ENCODE results near the gene CIAPIN1.
"Not testable (repeated sequence)": the region's sequence is repeated elsewhere in the genome, so short reads cannot be mapped to it uniquely, and the experiment has no call there.

Gene CIAPIN1

DNA sequence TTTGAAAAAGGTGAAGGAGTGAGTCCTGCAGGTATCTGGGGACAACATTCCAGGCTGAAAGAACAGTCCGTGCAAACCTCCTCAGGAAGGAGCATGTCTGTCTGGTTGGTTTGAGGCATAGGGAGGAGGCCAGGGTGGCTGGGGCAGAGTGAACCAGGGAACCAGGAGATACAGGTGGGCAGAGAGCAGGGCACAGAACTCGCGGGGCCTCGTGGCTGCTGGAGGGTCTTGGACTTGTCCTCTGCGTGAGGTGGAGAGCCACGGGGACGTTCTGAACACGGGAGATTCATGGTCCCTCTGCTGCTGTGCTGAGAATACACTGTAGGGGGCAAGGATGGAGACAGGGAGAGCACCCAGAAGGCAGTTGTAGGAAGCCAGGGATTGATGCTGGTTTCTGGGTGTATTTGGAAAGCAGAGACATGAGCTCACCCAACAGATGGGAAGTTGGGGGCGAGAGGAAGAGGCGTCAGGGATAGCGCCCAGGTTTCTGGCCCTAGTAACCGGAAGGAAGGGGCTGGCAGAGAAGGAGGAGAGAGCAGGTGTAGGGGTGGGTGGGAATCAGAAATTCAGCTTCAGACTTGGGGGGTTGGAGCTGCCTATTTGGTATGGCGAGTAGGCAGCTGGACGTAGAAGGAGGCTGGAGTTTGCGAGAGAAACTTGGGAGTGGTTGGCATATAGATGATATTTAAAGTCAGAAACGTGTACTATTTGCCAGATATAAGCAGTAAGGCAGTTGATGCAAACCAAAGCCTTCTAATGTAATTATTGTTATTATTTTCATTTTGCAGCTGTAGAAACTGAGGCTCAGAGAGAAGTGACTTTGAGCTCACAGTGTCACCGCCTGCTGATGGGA, 43.0 kb downstream of the CIAPIN1 start, which contains the start of gene CCL17:
CCL17 (plus strand) TSS at position 803 of the 853 bp plus-strand sequence. CDS start 9,166 bp downstream, outside the sequence.
- DNase-seq = no peak

DNA sequence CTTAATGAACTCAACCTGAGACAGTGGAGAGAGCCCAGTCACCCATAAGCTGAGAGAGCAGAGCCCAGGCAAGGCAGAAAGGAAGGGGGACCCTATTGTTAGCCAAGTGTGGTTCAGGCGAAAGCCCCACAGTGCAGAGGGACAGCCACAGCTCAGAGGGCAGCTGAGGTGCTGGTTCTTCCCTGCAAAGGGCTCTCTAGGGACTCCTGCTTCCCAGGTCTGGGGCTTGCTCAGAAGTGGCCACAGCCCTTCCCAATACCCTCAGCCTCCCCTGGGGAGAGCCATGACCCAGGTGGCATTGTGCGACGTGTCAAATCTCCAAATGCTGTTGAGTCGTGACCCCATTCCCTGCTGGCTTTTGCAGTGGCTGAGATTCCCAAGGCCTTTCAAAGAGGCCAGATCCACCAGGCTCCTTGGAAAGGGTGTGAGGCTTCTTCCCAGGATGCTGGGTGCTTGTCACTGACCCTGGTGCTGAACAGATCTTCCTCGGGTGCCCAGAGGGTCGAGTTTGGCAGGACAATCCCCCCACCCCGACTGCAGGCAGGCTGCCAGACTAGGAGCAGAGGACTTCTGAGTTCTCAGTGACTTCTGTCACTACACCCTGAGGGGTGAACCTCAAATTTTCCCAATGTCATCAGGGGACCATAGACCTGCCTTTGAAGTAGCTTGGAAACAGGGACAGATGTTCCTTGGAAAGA, 45.1 kb downstream of the CIAPIN1 start:
- no peak for DNase-seq

DNA sequence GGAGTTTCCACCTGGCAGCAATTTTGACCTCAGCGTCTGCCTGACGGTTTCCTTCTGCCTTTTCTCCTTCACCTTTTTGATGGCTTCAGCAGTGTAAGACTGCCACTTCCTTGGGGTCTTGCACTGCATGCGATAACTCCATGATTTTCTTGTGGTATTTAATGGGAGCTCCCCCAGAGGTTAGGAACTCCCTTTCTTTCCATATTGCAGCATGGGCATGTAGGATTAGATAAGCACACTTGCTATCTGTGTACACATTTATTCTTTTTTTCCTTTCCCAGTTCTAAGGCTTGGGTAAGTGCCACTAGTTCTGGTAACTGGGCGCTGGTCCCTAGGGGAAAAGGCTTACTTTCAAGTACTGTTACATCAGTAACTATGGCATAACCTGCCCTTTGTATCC, 49.7 kb downstream of the CIAPIN1 start:
- DNase-seq = not testable (repeated sequence)

DNA sequence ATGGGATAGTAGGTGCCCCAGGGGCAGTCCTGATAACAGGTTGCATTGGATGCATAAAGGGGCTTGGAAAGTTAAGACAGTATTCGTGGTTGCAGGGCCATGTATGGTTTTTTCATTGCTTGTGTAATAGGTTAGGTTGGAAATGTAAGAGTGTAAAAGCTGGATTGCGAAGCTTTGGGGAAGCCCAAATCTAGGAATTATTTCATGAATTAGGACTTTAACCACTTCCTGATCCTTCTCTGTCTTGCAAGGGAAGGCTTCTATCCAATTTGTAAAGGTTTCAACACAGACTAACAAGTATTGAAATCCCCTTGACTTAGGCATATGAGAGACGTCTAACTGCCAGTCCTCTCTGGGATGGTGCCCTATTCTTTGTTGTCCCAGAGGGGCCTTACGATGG, 50.4 kb downstream of the CIAPIN1 start:
- DNase-seq = no peak

DNA sequence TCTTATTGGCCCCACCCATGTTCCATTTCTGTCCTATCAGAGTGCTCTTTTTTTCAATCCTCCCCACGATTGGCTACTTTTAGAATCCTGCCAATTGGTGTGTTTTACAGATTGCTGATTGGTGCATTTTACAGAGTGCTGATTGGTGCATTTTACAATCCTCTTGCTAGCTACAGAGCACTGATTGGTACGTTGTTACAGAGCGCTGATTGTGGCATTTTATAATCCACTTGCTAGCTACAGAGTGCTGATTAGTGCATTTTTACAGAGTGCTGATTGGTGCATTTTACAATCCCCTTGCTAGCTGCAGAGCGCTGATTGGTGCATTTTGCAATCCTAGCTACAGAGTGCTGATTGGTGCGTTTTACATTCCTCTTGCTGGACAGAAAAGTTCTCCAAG, 52.2 kb downstream of the CIAPIN1 start:
- no peak for DNase-seq

DNA sequence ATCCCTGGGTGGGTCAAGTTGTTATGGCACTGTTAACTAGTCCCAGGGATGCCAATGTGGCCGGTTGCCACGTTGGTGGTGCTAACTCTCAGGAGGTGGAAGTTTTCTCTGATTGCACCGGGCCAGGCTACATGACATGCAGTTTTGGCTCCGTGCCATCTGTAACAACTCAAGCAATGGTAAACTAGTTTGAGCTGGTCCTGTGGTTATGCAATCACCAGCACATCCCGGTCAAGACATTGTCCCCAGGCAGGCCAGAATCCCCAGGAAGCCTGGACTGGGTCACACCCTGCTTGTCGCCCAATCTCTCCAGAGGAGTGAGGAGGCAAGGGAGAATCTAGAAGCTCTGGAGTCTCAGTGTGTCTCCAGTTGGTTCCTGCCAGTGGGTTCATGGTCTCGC, 52.7 kb downstream of the CIAPIN1 start:
- DNase-seq = peak; percentile 42

DNA sequence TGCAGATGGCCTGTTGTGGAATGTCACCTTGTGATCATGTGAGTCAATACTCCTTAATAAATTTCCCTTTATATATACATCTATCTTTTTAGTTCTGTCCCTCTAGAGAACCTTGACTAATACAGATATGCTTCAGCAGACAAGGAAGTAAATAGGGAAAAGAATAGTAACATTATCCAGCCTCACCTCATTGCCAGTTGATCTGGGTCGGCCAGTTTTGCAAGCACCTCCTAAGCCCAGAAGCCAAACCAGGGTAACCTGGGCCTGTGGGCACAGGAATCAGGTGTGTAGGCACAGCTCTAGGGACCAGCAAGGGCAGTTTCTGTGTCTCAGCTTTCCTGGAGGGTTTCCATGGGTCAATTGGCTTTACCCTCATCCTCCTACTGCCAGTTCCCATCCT, 54.5 kb downstream of the CIAPIN1 start:
- DNase-seq = peak; percentile 58

DNA sequence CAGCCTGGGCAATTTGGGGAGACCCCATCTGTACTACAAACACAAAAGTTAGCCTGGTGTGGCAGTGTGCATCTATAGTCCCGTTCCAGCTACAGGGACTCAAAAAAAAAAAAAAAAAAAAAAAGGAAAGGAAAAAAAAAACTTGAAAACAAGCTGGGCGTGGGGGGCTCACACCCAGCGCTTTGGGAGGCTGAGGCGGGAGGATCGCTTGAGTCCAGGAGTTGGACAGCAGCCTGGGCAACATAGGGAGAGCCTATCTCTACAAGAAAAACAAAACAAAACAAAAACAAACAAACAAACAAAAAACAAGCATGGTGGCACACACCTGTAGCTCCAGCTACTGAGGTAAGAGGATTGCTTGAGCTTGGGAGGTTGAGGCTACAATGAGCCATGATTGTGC, 55.5 kb downstream of the CIAPIN1 start:
- no peak for DNase-seq

DNA sequence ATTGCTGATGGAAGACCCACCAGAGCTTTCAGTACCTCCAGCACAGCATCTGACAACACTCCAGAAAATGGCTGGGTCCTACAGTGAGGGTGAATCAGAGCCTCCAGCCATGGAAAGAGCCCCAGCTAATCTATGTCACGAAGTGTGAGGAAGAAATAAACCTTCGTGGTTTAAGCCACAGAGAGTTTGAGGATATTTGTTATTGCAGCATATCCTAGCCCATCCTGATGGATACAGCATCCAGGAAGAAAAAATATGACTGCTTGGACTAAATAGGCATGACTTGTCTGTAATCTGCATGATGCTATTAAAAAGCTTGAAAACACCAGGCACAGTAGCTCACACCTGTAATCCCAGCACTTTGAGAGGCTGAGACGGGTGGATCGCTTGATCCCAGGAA, 55.9 kb downstream of the CIAPIN1 start:
- DNase-seq = no peak

DNA sequence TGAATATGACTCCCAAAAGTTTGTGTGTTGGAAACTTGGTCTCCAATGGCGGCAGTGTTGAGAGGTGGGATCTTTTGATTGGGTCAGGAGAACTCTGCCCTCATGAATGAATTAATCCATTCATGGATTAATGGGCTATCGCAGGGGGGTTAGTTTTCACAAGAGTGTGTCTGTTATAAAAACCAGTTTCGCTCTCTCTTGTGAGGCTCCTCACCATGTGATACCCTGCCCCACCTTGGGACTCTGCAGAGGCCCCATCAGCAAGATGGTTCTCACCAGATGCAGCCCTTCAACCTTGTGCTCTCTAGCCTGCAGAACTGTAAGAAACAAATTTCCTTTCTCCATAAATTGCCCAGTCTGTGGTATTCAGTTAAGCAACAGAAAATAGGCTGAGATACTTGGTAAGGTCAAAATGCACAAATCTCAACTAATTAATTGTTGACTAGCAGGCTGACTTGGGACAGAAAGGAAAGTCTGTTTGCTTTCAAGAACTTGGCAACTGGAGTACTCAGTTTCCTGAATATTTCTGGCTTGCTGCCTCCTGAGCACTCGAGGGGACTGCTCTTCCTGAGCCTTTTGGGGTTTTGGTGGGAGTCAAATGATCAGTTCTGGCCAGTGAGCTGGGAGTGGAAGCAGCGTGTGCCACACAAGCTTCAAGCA, 56.4 kb downstream of the CIAPIN1 start:
- no peak for DNase-seq

DNA sequence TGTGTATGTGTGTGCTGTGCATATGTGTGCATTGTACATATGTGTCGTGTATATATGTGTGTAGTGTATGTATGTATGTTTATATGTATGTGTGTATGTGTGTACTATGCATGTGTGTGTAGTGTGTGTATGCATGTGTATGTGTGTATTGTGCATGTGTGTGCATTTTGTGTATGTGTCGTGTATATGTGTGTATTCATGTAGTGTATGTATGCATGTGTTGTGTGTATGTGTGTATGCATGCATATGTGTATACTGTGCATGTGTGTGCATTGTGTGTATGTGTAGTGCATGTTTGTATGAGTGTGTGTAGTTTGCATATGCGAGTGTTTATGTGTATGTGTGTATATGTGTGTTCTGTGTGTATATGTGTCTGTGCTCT, 58.1 kb downstream of the CIAPIN1 start:
- no peak for DNase-seq

DNA sequence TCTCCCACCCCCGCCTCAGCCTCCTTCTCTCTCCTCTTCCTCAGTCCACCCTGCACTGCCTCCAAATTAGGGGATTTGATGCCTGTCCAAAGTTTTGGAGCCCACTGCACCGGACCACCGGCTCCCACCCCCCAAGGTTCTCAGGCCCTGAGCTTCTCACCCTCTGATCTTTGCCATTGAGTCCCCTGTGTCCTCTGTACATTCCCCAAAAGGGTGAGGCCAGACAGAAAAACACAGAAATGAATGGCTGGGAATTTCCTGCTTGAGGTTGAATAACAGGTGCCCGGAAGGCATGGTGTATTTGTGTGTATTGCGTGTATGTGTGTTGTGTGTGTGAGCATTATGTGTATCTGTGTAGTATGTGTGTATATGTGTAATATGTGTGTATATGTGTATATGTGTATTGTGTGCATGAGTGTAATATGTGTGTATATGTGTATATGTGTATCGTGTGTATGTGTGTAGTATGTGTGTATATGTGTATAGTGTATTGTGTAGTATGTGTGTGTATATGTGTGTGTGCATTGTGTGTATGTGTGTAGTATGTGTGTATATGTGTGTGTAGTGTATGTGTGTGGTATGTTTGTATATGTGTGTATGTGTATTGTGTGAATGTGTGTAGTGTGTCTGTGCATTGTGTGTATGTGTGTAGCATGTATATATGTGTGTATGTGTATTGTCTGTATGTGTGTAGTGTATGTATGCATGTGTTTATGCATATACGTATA, 58.7 kb downstream of the CIAPIN1 start:
- DNase-seq = no peak

DNA sequence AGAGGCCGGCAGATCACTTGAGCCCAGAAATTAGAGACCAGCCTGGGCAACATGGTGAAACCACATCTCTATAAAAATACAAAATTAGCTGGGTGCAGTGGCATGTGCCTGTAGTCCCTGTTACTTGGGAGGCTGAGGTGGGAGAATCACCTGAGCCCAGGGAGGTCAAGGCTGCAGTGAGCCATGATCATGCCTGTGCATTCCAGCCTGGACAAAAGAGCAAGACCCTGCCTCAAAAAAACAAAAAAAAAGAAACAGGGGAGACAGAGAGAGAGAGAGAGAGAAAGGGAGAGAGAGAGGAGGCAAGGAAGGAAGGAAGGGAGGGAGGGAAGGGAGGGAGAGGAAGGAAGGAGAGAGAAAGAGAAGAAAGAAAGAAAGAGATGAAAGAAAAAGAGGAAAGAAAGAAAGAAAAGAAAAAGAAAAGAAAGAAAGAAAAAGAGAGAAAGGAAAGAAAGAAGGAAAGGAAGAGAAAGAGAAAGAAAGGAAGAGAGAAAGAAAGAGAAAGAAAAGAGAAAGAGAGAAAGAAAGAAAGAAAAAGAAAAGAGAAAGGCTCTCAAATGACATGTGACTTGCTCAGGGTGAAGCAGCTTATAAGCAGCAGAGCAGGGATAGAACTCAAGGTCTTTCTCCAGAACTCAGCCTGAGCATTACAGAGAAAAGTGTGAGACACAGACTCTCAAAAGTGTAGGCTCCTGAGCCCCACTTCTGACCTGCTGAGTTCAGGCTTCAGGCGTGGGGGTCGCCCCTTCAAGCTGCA, 59.4 kb downstream of the CIAPIN1 start:
- DNase-seq = no peak

DNA sequence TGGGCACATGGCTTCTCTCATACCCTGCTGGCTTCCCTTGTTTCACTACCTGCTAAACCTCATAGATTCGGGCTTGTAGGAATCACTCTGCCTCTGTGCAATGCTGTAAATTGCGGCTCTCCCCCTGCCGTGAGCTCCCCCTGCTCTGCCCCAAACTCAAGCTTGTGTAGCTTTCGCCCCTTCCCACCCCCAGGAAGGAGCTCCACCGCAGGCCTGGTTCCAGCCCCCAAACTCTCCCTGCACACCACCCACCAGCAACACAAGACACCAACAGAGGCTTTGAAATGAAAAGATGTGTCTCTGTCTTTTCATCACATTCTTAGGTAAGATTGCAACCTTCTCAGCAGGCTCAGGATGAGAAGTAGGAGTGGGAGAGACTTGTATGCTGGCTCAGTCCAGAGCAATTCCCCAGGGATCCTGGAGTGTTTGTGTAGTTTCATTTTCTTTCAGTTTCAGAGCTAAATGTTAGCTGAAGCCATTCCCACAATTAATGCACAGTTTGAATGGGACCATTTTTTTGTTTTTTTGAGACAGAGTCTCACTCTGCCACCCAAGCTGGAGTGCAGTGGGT, 60.7 kb downstream of the CIAPIN1 start:
- no peak for DNase-seq

DNA sequence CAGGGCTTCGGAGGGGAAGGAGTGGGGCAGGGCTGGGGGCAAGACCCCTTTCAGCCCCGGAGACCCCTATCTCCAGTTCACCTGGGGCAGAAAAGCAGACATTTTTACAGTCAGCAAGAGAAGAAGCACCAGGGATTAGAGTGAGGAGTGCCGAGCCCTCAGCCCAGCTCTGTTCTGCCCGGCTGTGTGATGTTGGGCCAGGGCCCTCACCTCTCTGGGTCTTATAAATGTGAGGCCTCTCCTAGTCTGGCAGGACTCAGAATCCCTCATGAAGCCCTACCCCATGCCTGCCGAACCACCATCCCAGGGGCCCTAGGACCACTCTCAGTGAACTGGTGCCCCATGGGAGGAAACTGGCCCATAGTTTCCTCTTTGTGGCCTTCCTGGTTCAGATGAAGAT, 62.1 kb downstream of the CIAPIN1 start:
- no peak for DNase-seq

DNA sequence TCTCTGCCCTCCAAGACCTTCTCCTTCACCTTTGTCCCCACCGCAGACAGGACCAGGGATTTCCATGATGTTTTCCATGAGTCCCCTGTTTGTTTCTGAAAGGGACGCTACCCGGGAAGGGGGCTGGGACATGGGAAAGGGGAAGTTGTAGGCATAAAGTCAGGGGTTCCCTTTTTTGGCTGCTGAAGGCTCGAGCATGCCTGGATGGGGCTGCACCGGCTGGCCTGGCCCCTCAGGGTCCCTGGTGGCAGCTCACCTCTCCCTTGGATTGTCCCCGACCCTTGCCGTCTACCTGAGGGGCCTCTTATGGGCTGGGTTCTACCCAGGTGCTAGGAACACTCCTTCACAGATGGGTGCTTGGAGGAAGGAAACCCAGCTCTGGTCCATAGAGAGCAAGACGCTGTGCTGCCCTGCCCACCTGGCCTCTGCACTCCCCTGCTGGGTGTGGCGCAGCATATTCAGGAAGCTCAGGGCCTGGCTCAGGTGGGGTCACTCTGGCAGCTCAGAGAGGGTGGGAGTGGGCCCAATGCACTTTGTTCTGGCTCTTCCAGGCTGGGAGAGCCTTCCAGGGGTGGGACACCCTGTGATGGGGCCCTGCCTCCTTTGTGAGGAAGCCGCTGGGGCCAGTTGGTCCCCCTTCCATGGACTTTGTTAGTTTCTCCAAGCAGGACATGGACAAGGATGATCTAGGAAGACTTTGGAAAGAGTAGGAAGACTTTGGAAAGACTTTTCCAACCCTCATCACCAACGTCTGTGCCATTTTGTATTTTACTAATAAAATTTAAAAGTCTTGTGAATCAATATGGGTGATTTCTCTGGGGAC, 62.7 kb downstream of the CIAPIN1 start:
- no peak for DNase-seq

DNA sequence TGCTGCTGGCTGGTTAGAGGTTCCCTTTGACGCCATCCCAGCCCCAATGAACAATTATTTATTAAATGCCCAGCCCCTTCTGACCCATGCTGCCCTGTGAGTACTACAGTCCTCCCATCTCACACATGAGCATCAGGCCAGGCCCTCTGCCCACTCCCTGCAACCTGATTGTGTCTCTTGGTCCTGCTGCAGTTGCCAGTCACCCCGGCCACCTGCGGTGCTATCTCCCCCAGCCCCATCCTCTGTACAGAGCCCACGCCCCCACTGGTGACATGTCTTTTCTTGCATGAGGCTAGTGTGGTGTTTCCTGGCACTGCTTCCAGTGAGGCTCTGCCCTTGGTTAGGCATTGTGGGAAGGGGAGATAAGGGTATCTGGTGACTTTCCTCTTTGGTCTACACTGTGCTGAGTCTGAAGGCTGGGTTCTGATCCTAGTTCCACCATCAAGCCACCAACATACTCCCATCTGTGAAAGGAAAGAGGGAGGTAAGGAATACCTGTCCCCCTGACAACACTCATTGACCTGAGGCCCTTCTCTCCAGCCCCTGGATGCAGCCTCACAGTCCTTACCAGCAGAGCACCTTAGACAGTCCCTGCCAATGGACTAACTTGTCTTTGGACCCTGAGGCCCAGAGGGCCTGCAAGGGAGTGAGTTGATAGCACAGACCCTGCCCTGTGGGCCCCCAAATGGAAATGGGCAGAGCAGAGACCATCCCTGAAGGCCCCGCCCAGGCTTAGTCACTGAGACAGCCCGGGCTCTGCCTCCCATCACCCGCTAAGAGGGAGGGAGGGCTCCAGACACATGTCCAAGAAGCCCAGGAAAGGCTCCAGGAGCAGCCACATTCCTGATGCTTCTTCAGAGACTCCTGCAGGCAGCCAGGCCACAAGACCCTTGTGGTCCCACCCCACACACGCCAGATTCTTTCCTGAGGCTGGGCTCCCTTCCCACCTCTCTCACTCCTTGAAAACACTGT, 63.6 kb downstream of the CIAPIN1 start:
- DNase-seq = no peak

DNA sequence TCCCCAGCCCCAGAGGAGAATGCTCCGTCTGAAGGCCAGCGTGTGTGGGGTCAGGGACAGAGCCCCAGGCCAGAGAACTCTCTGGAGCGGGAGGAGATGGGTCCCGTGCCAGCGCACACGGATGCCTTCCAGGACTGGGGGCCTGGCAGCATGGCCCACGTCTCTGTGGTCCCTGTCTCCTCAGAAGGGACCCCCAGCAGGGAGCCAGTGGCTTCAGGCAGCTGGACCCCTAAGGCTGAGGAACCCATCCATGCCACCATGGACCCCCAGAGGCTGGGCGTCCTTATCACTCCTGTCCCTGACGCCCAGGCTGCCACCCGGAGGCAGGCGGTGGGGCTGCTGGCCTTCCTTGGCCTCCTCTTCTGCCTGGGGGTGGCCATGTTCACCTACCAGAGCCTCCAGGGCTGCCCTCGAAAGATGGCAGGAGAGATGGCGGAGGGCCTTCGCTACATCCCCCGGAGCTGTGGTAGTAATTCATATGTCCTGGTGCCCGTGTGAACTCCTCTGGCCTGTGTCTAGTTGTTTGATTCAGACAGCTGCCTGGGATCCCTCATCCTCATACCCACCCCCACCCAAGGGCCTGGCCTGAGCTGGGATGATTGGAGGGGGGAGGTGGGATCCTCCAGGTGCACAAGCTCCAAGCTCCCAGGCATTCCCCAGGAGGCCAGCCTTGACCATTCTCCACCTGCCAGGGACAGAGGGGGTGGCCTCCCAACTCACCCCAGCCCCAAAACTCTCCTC, 64.5 kb downstream of the CIAPIN1 start:
- no peak for DNase-seq
